HG03558 (cell line): Measurements from ENCODE around the gene SFTA2.

Experiments used
- ATAC-seq: cut with Tn5 transposase; IDR thresholded peaks from one replicate; pipeline ENCODE4 v1.9.1; 2021; ENCODE audit warnings: moderate number of reproducible peaks; ENCODE audit not compliant: unreplicated experiment; ENCODE audit errors: extremely low read depth

SFTA2 gene

GRCh38 chr6:30893666-30894065, 38.3 kb downstream of the SFTA2 start:
- ATAC-seq: no peak

DNA sequence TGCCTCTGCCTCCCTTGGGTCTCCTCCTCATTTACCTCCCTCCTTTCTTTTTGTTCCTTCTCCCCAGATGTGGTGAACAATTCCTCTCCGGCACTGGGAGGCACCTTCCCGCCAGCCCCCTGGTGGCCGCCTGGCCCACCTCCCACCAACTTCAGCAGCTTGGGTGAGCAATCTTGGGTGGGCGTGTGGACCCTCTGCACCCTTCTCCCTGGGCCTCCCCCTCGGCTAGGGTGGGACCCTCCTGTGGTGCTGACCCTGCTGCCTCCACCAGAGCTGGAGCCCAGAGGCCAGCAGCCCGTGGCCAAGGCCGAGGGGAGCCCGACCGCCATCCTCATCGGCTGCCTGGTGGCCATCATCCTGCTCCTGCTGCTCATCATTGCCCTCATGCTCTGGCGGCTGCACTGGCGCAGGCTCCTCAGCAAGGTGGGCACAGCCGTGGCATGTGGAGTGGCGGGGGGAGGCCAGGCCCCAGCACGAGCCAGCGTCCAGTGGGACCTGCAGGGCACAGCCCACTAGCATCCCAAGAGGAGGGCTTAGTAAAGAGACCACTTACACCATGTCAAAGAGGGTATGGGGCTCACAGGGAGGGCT, 38.9 kb downstream of the SFTA2 start:
- ATAC-seq: no peak

DNA sequence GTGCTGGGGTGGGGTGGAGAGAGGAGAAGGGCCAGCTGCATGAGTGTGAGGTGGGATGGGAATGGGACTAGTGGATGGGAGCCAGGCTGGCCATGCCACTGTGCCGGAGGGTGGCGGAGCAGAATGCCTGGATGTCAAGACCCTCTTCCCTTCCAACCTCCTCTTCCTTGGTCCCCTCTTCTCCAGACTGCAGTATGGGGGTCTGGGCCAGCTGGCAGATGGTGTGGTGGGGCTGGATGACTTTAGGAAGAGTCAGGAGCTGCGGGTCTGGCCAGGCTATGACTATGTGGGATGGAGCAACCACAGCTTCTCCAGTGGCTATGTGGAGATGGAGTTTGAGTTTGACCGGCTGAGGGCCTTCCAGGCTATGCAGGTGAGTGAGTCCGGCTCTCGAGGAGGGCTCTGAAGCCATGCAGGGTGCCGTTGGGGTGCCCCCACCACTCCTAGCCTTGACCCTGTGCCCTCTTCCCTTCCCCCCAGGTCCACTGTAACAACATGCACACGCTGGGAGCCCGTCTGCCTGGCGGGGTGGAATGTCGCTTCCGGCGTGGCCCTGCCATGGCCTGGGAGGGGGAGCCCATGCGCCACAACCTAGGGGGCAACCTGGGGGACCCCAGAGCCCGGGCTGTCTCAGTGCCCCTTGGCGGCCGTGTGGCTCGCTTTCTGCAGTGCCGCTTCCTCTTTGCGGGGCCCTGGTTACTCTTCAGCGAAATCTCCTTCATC, 40.0 kb downstream of the SFTA2 start:
- no peak for ATAC-seq

- ATAC-seq: no peak
Observed at GRCh38 chr6:30891450-30891723, 40.6 kb downstream of the SFTA2 start.

GRCh38 chr6:30890646-30891449, 41.1 kb downstream of the SFTA2 start:
- no peak for ATAC-seq

GRCh38 chr6:30889921-30890645, 41.9 kb downstream of the SFTA2 start:
- no peak for ATAC-seq

DNA sequence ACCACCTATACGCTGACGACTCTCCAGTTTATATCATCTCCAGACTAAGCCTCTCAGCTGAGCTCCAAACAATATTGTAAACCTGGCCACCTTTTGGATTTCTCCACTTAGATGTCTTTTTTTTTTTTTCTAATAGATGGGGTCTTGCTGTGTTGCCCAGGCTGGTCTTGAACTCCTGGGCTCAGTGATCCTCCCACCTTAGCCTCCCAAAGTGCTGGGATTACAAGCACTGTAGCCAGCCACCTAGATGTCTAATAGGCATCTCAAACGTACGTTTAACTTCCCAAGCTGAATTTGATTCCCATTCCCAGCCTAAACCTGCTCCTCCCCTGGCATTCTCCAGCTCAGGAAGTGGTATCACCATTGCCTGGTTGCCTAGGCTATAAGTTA, 42.5 kb downstream of the SFTA2 start:
- no peak for ATAC-seq

GRCh38 chr6:30888816-30889495, 43.0 kb downstream of the SFTA2 start:
- no peak for ATAC-seq

DNA sequence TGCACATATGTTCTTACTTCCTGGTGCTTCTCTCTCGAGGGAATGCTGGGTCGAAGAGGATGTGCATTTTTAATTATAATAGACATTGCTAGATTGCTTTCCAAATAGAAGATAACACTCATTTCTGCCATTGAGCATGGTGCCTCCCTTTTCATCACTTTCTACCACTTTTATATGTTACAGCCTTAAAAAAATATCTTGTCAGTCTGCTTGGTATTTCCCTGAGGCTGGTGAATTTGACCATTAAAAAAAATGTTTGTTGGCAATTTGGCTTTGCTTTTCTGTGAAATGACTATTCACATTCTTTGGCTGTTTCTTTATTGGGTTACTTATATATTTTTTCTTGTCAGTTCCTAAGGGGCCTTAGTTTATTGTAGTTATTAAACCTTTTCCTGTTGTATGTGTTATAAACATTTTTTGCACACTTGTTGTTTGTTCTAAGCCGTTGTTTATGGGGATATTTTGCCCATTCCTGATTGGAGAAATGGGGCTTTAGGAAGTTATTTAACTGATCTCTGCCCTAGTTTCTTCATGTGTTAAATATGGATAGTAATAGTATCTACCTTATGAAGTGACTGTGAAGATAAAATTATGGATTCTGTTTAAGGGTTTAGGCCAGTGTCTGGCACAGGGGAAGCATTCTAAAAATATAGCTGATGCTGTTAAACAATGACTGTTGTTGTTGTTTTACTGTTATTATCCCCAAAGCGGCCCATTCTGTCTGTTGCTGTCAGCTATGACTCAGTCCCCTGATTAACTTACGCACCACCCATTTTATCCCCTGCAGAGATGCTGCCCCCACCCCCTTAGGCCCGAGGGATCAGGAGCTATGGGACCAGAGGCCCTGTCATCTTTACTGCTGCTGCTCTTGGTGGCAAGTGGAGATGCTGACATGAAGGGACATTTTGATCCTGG, 43.8 kb downstream of the SFTA2 start:
- ATAC-seq: no peak

GRCh38 chr6:30886897-30887255, 45.1 kb downstream of the SFTA2 start:
- no peak for ATAC-seq

DNA sequence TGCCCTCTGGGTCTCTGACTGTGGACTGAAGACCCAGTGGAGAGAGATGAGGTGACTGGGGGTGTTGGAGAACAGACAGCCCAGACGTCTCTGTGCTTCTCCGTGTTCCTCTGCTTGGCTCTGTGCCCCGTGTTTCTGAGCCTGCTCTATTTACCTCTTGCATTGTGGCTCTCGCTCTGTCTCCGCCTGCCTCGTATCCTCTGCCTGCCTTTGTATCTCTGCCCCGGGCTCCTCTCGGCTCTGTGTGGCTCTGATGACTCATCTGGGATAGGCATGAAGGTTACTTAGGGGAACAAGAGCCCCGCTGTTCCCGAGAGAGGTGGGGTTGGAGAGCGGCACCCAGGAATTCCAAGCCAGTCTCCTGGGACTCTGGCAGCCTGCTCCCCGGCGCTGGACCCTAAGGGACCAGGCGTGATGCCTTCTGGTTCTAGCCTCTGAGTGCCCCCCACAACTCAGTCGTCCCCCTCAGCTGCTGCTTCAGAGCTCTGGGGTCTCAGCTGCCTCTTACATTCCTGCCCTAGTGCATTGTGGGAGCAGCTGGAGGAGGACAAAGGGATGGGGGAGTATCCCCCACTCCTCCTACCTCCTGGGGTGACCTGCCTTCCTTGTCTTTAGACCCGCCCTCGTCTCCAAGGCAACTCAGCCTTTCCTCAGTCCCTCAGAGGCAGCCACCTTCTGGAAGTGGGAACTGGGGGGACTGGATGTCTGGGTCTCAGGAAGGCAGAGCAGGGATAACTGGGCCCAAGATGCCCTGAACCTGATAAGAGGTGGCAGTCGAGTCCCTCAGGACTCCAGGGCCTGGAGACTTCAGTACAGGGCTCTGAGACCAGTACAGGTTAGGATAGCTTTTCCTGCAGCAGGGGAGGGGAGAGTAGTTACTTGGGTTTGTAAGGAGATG, 45.7 kb downstream of the SFTA2 start:
- ATAC-seq: no peak

- ATAC-seq: no peak
Observed at GRCh38 chr6:30885481-30885998, 46.4 kb downstream of the SFTA2 start.

GRCh38 chr6:30884521-30885480, 47.2 kb downstream of the SFTA2 start:
- ATAC-seq: no peak

- no peak for ATAC-seq
Observed at GRCh38 chr6:30883685-30884520, 48.1 kb downstream of the SFTA2 start, which contains the start of gene DDR1. TSS of gene DDR1 (plus strand) at chr6:30884519. CDS start at chr6:30888730, 4,211 bp downstream.

DNA sequence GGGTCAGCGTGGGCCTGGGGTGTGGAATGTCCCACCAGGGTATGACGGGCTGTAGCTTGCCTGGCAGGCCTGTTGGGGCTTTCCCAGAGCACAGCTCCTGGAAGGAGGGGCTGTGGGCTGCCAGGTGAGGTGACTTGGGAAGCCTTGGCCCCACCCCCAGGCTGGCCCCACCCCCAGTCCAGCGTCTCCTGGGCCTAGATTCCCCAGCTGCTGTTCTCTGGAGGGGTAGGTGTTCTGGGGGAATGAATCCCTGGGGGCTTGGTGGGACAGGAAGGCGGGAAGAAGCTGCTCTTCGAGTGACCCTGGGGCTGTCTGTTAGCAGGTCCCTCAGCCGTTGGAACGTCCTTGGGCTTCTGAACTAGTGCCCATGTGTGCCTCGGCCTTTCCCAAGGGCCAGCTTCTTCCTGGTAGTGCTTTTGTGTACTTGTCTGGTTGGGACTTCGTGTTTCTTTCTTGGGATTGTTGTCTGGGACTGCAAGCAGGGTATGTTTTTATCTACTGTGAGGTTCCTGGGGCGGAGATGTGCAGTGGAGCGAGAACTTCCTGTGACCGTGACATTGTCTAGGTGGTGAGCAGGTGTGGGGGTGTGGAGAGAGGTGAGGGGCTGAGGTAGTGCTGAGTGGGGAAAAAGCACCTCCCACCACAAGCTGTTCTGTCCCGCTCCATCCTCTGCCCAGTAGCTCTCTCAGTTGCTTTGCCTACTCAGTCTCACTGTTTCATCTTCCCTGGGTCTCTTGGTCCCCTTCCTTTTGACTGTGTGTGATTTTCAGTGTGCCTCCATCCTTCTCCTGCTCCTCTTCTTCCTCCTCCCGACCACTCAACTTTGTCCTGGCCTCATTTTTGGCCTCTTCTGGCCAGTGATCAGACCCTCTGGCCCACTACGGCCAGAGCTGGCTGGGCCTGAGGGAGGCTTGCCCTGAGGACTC, 48.9 kb downstream of the SFTA2 start:
- no peak for ATAC-seq
